NCI-H2196 treated with DMSO at 0.1 percent for 48 hours (cell line): ENCODE data around the gene USP50.
"Not testable (repeated sequence)": the region's sequence is repeated elsewhere in the genome, so short reads cannot be mapped to it uniquely, and the experiment has no call there.

Source experiments
- DNase-seq: peaks from one replicate; lab custom pipeline; 2025; ENCODE audit not compliant: unreplicated experiment; lab: John Stamatoyannopoulos, UW

Gene USP50

GRCh38 chr15:50546566-50546965, at the start of gene USP50:
USP50 (minus strand) TSS chr15:50546666; CDS start chr15:50546525, 141 bp downstream.
- DNase-seq: no peak

- no peak for DNase-seq
Measured at GRCh38 chr15:50594311-50594710, 47.8 kb upstream of the USP50 start.

GRCh38 chr15:50593761-50594160, 47.3 kb upstream of the USP50 start:
- DNase-seq: no peak

- DNase-seq: no peak
Measured at GRCh38 chr15:50590288-50590687, 43.8 kb upstream of the USP50 start.

- no peak for DNase-seq
Measured at GRCh38 chr15:50577492-50577891, 31.0 kb upstream of the USP50 start.

GRCh38 chr15:50576166-50576565, 29.7 kb upstream of the USP50 start:
- no peak for DNase-seq

GRCh38 chr15:50573842-50574241, 27.4 kb upstream of the USP50 start:
- not testable (repeated sequence) for DNase-seq

- DNase-seq: no peak
Measured at GRCh38 chr15:50563756-50564155, 17.3 kb upstream of the USP50 start.

- DNase-seq: no peak
Measured at GRCh38 chr15:50562735-50563640, 16.5 kb upstream of the USP50 start.

- DNase-seq: no peak
Measured at GRCh38 chr15:50558012-50558411, 11.5 kb upstream of the USP50 start.

- no peak for DNase-seq
Measured at GRCh38 chr15:50556642-50557371, 10.3 kb upstream of the USP50 start.

- no peak for DNase-seq
Measured at GRCh38 chr15:50552238-50552637, 5.8 kb upstream of the USP50 start.

GRCh38 chr15:50549326-50549725, 2.9 kb upstream of the USP50 start:
- no peak for DNase-seq

GRCh38 chr15:50544368-50544767, 2.1 kb downstream of the USP50 start:
- DNase-seq: no peak

- no peak for DNase-seq
Measured at GRCh38 chr15:50543556-50543955, 2.9 kb downstream of the USP50 start.

- no peak for DNase-seq
Measured at GRCh38 chr15:50542887-50543210, 3.6 kb downstream of the USP50 start.

- no peak for DNase-seq
Measured at GRCh38 chr15:50531766-50532165, 14.7 kb downstream of the USP50 start.

- DNase-seq: no peak
Measured at GRCh38 chr15:50531163-50531562, 15.3 kb downstream of the USP50 start.

GRCh38 chr15:50523851-50524251, 22.6 kb downstream of the USP50 start:
- DNase-seq: no peak

- no peak for DNase-seq
Measured at GRCh38 chr15:50519740-50520425, 26.6 kb downstream of the USP50 start.

- DNase-seq: no peak
Measured at GRCh38 chr15:50513001-50513400, 33.5 kb downstream of the USP50 start.

GRCh38 chr15:50506121-50506520, 40.3 kb downstream of the USP50 start:
- DNase-seq: no peak
